ACHN (cell line): ENCODE results near the gene TSPAN18.

Experiments used
- DNase-seq: peaks from one replicate; pipeline ENCODE4 v3.0.0-alpha.2; 2015
- in situ Hi-C: cut with HindIII; loops from 2 replicates; pipeline ENCODE4 v1.10.0; 2017; ENCODE audit warnings: low sequenced_read_pairs, low pct_ligation_motif_present, low pct_unique_long_range_greater_than_20kb

Gene TSPAN18

DNA sequence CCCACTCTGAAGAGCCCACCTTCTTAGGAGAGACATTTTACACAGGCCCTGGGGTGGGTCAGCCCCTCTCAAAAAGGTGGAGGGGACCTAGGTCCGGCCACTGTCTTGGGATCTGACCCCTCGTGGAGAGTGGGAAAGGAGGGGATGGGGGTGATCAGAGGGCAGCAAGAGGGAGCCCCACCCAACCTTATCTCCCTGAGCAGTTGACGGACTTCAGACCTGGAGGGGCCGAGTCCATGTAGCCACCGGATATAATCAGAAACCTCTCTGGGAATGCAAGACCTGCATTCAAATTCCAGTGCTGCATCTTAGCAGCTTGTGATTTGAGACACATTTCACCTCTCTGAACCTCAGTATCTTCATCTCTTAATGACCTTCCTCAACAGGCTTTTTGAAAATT is 179.9 kb downstream of the TSPAN18 start:
- DNase-seq, result no peak
- in situ Hi-C loops, result no loop called here

DNA sequence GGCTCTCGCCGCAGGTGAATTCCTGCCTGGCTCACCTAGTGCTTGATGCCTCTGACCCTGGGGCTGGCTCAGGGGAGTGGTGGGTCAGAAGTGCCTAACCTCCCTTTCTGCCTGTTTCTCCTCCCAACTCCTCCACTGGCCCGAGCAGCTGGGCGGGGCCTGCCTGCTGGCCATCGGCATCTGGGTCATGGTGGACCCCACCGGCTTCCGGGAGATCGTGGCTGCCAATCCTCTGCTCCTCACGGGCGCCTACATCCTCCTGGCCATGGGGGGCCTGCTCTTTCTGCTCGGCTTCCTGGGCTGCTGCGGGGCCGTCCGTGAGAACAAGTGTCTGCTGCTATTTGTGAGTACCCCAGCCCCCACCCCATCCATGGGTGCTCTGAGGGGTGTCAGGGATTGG is 182.8 kb downstream of the TSPAN18 start:
- in situ Hi-C loops, result no loop called here
- no peak for DNase-seq

DNA sequence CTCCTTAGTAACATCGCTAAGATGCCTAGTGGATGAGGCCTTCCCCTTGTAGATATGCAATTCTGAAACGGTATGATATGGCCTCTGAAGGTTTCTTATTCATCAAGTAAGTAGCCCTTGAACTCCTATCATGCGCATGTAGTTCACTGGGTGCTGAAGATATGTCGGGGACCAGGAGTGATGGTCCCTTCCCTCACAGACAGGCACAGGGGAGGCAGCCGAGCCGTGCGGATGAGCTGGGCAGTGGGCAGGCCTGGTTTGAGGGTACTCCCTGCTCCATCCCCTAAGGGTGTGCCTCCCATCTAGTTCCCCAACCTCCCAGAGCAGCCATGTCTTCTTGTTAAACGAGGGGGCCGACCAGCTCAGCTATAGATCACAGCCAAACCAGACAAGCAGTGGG is 183.8 kb downstream of the TSPAN18 start:
- no peak for DNase-seq
- in situ Hi-C loops, result no loop called here

DNA sequence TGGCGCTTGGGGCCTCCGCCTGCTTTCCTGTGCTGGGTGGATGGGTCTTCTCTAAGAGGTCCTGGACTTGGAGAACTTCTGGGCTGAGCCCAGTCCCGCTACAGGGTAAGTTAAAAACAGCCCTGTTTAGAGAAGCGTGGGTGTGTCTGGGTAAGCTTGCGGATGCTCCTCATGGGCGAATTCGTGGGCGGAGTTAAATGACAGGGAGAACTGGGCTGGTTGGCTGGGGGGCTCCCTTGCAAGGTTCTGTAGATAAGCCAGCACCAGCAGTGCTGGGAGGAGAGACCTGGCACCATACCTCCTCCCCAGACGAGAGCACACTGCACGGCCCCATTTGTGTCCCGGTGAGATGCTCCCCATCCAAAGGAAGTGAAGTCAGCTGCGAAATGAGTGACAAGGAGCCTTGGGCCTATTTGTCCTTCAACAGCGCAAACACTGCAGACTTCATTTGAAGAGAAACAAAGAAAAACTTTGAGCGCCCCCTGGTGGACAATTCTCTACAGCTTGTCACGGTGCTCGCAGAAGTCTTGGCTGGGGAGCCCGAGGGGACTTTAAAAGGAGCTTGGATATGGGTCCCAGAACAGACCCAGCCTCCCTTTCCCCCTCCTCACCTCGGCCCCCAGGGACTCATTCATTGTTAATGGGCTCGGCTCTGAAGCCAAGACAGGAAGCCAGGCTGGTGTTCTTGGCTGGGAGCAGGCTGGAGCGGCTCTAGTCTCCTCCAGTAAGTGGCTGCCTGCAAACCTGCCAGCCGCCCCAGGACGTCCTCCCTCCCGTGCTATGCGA is 184.5 kb downstream of the TSPAN18 start:
- in situ Hi-C loops, result no loop called here
- peak; percentile 74 for DNase-seq

DNA sequence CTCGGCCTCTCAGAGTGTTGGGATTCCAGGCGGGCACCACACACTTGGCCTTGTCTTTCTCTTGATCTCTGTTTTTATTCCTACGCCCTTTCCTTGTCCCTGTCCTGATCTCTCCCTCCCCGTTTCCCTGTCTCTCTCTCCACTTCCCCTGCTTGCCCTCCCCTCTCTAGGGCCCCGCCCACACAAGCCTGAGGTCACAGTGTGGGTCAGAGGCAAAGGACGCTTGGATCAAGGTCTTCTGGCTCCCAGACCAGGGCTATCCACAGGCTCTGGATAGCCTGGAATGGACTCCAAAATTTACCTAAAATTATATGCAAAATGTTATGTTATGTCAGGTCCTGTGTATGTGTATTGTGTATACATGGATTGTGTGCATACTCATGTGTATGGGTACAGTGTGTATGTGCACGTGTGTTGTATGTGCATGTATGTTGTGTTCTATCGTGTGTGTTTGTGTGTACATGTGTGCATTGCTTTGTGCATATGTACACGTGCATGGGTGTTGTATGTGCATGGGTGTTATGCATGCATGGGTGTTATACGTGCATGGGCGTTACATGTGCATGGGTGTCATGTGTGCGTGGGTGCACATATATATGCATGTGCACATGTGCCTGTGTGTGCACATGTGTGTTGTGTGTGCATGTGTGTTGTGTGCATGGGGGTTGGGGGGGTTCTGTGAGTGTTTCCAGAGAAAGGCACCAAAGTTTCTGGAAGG is 185.7 kb downstream of the TSPAN18 start:
- DNase-seq, result no peak
- in situ Hi-C loops, result no loop called here

DNA sequence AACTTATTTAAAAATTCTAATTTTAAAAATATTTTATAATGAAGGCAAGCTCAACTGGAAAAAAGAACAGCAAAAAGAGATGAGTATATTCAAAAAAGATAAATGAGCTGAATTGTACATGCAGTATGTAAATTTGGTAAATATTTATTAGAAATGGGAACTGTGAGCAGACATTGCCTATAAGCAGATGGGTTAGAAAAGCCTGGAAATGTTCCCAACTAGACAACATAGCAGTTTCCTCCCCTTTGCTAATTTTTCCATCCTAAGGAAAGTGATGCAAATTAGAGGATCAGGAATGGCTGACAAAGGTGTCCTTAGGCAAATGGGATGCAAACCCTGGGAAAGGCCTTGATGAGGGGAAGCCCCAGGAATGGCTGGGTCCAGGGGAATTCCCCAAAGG is 186.7 kb downstream of the TSPAN18 start:
- no peak for DNase-seq
- in situ Hi-C loops, result no loop called here

DNA sequence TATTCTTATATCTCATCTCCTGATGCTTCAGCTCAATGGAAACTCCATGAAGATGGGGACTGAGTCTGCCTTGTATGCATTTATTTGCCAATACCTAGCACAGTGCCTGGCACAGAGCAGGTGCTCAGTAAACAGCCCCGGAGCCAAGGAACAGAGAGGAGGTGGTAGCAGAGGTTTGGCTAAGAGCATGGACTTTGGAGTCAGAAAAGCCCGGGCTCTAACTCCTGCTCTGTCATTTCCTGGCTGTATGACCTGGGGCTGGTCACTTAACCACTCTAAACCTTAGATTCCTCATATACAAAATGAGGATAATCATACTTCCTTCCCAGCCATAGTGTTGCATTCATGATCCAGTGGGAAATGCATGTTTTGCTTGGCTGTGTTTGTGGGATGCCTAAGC is 187.3 kb downstream of the TSPAN18 start:
- in situ Hi-C loops, result no loop called here
- no peak for DNase-seq

DNA sequence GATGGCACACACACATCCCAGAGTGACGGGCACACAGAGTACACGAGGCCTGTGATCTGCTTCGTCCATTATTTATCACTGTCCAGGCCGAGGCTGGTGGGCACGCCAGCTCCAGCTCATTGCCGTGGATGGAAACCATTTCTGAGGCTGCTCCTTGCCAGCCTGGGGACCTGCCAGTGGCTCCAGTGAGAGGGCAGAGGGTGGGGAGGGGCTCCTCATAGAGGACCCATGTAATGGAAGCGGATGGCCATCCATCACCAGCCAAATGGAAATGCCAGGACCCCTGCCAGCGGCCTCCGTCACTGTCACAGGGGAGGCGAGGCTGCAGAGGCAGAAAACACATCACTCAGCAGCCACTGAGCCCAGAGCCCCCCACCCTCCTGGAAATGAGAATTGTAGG is 188.2 kb downstream of the TSPAN18 start:
- in situ Hi-C loops, result no loop called here
- no peak for DNase-seq

DNA sequence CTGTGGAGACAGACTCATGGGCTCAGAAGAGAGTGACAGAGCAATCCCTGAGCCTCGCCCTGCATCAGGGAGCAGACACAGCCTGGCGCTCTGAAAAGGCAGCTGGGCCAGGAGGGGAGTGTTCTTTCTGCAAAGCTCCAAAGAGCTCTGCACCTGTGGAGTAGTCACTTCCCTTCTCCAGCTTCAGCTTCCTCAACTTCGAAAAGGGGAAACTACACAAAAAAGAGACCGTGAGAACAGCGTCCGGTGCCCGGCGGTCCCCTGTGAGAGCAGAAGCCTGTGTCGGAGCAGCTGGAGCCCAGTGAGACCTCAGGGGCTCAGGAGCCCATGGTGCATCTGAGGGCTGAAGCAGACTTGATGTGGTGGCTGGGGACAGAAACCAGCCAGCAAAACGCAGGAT is 188.9 kb downstream of the TSPAN18 start:
- in situ Hi-C loops, result no loop called here
- DNase-seq, result no peak

DNA sequence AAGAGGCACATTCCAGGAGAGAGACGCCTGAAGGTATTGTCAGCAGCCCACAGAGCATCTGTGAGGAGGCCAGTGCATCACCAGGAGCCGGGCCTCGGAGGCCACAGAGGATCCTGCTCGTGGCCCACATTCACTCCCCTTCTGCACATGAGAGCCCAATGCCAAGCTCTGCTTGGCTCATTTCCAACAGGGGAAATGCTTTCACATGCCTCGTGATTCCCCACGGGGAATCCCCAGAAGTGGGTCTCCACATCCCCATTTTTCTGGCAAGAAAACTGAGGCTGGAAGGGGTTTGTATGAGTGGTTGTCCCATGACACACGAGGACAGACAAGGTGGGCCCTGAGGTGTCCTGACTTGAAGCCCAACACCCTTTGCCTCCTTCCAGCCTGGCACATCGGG is 189.6 kb downstream of the TSPAN18 start:
- no peak for DNase-seq
- in situ Hi-C loops, result no loop called here

DNA sequence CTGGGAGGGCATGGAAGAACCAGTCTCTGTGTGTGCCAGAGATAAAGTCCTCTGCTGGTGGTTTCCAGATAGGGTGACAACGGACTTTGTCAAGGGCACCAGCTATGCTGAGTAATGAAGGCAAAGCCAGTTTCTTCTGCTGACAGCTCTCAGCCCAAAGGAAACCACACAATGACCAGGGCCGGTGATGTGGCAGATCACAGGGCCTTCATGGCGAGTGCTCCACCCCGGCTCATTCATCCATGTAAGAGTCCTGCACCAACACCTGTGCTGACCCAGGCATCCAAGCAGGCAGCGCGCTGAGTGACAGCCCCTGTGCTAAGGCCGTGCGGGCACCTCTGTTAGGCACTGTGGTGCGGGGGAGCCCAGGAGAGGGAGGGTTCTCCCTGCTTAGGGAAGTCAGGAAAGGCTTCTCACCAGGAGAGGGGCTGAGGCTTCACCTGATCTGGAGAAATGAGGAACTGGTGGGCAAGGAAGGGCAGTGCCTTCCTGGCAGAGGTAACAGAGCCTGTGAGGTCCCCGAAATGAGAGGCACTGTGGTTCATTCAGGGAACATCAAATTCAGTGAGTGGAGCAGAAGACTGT is 190.1 kb downstream of the TSPAN18 start:
- DNase-seq, result no peak
- in situ Hi-C loops, result no loop called here

DNA sequence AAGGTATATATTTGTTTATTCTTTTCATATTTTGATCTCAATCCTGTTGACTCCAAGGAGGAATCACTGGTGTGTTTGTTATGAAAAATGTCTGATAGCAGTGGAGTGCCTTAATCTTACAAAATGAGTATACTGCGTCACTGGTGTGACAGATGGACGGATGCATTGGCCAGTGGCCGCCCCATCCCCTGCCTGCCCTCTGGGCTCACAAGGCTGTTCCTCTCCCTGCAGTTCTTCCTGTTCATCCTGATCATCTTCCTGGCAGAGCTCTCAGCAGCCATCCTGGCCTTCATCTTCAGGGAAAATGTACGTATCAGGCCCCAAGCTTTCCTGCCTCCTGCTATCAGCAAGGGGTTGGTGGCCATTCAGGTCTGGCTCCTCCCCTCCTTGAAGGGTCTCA is 191.0 kb downstream of the TSPAN18 start:
- DNase-seq, result no peak
- in situ Hi-C loops, result no loop called here

DNA sequence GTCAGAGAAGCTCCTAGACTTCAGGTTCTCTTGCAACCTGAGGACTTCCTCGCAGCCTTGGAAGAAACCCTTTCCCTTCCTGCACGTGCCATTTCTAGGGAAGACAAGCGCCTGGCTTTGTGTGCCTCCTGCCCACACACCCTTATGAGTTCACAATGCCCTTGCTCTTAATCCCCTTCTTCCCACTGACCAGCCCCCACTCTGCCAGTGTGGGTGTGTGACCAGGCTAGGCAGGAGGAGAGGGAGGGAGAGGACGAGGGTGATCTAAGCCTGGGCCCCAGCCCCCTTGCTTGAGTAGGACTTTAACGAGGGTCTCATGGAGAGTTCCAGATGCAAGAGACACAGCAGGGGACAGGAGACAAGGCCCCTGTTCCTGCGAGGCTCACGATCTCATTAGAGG is 193.7 kb downstream of the TSPAN18 start:
- in situ Hi-C loops, result no loop called here
- DNase-seq, result no peak

DNA sequence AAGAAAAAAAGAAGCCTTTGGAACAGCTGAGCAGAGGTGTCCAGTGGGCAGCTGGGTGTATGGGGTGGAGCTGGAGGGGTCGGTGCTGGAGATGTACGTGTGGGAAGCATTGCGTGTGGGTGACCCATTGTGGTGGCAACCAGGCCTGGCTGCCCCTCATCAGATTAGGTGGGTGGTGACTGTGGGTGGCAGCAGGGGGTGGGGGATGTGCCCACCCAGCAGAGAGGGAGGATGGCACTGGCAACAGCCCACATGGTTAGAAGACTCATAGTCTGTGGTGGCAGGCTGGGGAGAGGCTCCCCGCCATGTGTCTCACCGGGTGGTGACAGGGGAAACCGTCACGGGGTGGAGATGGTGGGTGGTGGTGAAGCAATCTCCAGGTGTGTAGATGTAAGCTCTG is 196.4 kb downstream of the TSPAN18 start:
- no peak for DNase-seq
- in situ Hi-C loops, result no loop called here

DNA sequence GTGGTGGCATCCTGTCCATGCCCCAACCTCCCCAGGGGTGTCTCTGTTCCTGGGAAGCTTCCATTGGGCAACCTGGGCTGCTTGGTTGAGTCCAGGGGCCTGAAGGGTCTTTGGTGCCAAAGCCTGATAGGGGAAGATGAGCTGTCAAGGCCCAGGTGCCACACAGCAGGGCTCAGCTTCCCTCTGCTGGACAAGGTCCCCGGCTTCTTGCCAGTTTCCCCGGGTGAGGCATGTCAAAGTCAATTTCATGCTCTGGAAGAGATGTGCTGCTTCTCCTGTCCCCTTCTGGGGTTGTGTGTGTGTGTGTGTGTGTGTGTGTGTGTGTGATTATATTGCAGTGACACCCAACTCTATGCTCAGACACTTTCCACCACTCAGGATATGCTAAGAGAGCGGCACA is 197.0 kb downstream of the TSPAN18 start:
- in situ Hi-C loops, result no loop called here

DNA sequence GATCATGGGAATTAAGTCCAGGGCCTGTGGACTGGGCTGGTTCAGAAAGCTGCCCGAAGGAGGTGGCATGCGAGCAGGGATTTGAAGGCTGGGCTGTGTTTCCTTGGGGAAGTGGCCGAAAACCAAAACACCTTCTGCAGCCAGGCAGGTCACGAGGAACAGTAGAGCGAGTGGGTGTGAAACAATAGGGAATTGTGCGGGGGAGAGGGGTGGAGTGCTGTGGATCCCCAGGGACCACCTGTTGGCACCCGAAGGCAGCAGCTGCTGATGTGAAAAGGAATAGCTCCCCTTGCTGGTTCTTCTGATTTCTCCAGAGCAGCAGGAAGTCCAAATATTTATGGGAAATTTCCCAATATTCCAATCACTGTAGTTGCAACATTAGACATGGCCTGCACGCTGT is 199.3 kb downstream of the TSPAN18 start:
- in situ Hi-C loops, result loop anchor here (25.0 kb wide), 1 partner anchor 186 kb away; no protein-coding TSS in a partner anchor
- DNase-seq, result no peak

More for the DNA sequence above, 197.0 kb downstream of the TSPAN18 start:
- DNase-seq, result no peak

DNA sequence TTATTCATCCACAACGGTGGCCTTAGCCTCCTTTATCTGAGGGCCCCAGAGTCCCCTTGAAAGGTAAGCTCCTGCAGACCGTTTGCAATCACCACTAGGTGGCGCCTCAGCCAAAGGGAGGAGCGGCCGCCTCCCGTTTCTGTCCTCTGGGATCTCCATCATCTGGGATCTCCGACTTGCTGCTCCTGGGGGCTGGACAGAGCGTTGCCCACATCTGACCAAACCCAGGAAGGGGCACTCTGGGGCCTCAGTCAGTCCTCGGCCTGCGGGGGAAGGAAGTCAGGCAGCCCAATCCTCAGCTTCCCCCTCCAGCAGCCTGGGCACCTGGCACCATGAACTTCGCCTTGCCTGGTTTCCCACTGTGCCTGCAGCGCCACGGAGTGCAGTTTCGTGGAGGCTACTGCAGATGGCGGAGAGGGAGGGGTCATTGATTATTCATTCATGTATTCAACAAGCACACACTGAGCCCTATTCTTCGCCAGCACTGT is 200.5 kb downstream of the TSPAN18 start:
- in situ Hi-C loops, result loop anchor here (25.0 kb wide), 1 partner anchor 185 kb away; no protein-coding TSS in a partner anchor
- DNase-seq, result peak; percentile 65

DNA sequence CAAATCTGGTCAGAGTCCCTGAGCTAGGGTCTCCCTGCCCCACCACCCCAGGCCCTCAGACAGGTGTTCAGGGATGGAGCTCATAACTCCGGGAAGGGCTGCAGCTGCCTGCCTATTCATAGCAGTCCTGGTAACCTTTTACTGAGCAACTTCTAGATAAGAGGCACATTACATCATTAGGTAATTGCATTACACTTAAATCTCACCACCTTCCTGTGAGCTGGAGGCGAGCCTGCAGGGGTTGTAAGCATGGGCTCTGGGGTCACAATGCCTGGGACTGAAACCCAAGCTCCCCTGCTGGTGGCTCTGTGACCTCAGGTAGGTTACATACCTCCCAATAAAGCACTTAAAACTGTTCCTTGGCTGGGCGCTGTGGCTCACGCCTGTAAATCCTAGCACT is 201.4 kb downstream of the TSPAN18 start:
- in situ Hi-C loops, result loop anchor here (25.0 kb wide), 1 partner anchor 184 kb away; no protein-coding TSS in a partner anchor
- no peak for DNase-seq

DNA sequence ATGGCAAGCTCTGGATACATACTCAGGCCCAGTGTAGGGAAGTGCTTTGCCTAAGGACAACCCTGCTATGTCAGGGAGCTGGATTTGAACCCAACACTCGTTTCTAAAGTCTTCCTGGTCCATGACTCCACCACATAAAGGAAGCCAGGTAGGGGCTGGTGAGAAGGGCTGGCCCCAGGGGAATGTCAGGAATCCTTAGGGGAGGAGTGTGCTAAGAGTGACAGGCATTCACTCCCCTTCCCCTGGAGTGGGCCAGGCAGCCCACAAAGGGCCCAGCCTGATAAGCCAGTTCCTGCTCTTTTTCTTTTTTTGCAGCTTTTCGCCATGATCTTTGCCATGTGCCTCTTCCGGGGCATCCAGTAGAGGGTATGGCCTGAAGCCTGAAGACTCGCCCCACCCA is 202.1 kb downstream of the TSPAN18 start:
- in situ Hi-C loops, result loop anchor here (25.0 kb wide), 1 partner anchor 183 kb away; no protein-coding TSS in a partner anchor
- no peak for DNase-seq
